ENCODE data around the gene PLD4.
"Not testable (repeated sequence)": the region's sequence is repeated elsewhere in the genome, so short reads cannot be mapped to it uniquely, and the experiment has no call there.

DNA sequence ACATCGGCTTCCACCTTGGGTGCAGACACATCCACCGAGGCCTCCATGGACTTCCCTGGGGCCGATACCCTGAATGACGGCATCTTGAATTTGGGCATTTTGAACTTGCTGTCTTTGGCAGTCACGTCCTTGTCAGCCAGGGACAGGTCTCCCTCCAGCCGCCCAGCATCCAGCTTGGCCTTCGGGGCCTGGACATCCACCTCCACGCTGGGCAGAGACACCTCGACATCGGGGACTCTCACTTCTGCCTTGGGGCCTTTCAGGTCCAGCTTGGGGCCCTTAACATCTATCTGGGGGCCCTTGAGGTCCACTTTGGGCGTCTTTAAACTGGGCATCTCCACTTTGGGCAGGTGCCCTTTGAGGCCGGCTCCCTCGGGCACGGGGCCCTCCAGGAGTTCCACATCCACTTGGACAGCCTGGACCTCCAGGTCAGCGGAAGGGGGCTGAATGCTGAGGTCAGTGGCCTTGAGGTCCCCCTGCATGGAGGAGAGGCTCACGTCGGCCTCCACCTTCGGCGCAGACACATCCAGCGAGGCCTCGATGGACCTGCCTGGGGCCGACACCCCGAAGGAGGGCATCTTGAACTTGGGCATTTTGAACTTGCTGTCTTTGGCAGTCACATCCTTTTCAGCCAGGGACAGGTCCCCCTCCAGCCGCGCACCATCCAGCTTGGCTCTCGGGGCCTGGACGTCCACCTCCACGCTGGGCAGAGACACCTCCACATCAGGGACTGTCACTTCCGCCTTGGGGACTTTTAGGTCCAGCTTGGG, 19.9 kb downstream of the PLD4 start:
- TF ChIP-seq, protein P1, sequence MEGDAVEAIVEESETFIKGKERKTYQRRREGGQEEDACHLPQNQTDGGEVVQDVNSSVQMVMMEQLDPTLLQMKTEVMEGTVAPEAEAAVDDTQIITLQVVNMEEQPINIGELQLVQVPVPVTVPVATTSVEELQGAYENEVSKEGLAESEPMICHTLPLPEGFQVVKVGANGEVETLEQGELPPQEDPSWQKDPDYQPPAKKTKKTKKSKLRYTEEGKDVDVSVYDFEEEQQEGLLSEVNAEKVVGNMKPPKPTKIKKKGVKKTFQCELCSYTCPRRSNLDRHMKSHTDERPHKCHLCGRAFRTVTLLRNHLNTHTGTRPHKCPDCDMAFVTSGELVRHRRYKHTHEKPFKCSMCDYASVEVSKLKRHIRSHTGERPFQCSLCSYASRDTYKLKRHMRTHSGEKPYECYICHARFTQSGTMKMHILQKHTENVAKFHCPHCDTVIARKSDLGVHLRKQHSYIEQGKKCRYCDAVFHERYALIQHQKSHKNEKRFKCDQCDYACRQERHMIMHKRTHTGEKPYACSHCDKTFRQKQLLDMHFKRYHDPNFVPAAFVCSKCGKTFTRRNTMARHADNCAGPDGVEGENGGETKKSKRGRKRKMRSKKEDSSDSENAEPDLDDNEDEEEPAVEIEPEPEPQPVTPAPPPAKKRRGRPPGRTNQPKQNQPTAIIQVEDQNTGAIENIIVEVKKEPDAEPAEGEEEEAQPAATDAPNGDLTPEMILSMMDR (conservative IDR thresholded peaks at IDR 0.05 in 1 of 2, IDR thresholded peaks at IDR 0.05 in 1 of 2; ENCODE audit: extremely low read depth in 1 of 2, insufficient read depth in 1 of 2, low read depth in 1 of 2, low read length in 2 of 2): not testable (repeated sequence)
- not testable (repeated sequence) for TF ChIP-seq EZH2 (IDR thresholded peaks at IDR 0.05; ENCODE audit: borderline replicate concordance, low read length)
